ENCODE measurements around the gene IL18.

Gene IL18

GRCh38 chr11:112143597-112143996 is 20.3 kb downstream of the IL18 start:
- H3K36me3 ChIP-seq (ENCODE audit: low read length), result no peaks in the 10 kb centered on the region
- H3K9ac ChIP-seq (ENCODE audit: low read length), result no peak overlapping the region
- no peaks in the 10 kb centered on the region for H3K79me2 ChIP-seq (ENCODE audit: insufficient read depth, low read length)
- H3K4me2 ChIP-seq (ENCODE audit: low read depth, low read length, poor library complexity, severe bottlenecking), result no peak overlapping the region
- no peaks in the 10 kb centered on the region for H4K20me1 ChIP-seq (ENCODE audit: low read depth, low read length)
- H3K9me3 ChIP-seq (ENCODE audit: insufficient read depth, low read length), result no peaks in the 10 kb centered on the region
- H3K9me2 ChIP-seq (replicated peaks; ENCODE audit: insufficient read depth, low read length), result no peaks in the 10 kb centered on the region
- no peak overlapping the region for H3K27ac ChIP-seq (ENCODE audit: low read depth, low read length)
- TF ChIP-seq CTCF (IDR thresholded peaks at IDR 0.05; ENCODE audit: insufficient read depth, low read length, poor library complexity, severe bottlenecking) (no peak), EZH2phosphoT487 (conservative IDR thresholded peaks at IDR 0.05; ENCODE audit: low read length) (no peak)
- no peaks in the 10 kb centered on the region for H3K27me3 ChIP-seq (ENCODE audit: low read length)
- H2AFZ ChIP-seq (ENCODE audit: low read depth, low read length, severe bottlenecking), result no peak overlapping the region
- H3K4me3 ChIP-seq (ENCODE audit: insufficient read depth, low read length, poor library complexity, severe bottlenecking), result no peak overlapping the region
- no peaks in the 10 kb centered on the region for H3F3A ChIP-seq (ENCODE audit: insufficient read depth)

DNA sequence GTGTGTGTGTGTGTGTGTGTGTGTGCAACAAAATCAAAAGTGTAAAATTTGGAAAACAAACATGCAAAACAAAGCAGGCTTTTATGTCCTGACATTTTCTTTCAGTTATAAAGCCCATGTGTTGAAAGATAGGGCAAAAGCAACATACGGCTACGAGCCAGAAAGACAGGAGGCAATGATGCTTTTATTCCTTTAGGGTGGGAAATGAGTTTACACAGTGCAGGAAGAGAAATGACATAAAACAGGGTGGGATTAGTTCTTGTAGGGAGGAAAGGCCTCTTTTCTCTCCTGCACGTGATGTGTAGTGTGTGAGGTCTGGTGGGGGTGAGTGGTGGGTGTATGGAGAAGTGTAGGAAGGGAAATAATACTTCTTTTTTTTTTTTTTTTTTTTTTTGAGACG is 29.4 kb downstream of the IL18 start:
- Histone ChIP-seq H2AFZ (ENCODE audit: low read depth, low read length, severe bottlenecking) (no peak overlapping the region), H3K9ac (ENCODE audit: low read length) (no peak overlapping the region), H3K79me2 (ENCODE audit: insufficient read depth, low read length) (no peaks in the 10 kb centered on the region), H4K20me1 (ENCODE audit: low read depth, low read length) (no peaks in the 10 kb centered on the region), H3K27me3 (ENCODE audit: low read length) (no peaks in the 10 kb centered on the region), H3K9me3 (ENCODE audit: insufficient read depth, low read length) (no peaks in the 10 kb centered on the region), H3F3A (ENCODE audit: insufficient read depth) (no peaks in the 10 kb centered on the region), H3K4me3 (ENCODE audit: insufficient read depth, low read length, poor library complexity, severe bottlenecking) (no peak overlapping the region), H3K4me2 (ENCODE audit: low read depth, low read length, poor library complexity, severe bottlenecking) (no peak overlapping the region), H3K36me3 (ENCODE audit: low read length) (no peaks in the 10 kb centered on the region), H3K27ac (ENCODE audit: low read depth, low read length) (no peak overlapping the region), H3K9me2 (replicated peaks; ENCODE audit: insufficient read depth, low read length) (no peaks in the 10 kb centered on the region)
- TF ChIP-seq CTCF (IDR thresholded peaks at IDR 0.05; ENCODE audit: insufficient read depth, low read length, poor library complexity, severe bottlenecking) (no peak), EZH2phosphoT487 (conservative IDR thresholded peaks at IDR 0.05; ENCODE audit: low read length) (no peak)

- no peak overlapping the region for H3K27ac ChIP-seq (ENCODE audit: low read depth, low read length)
- H3K9ac ChIP-seq (ENCODE audit: low read length), result no peak overlapping the region
- H3K4me2 ChIP-seq (ENCODE audit: low read depth, low read length, poor library complexity, severe bottlenecking), result no peak overlapping the region
- no peak overlapping the region for H2AFZ ChIP-seq (ENCODE audit: low read depth, low read length, severe bottlenecking)
- H3K9me3 ChIP-seq (ENCODE audit: insufficient read depth, low read length), result no peaks in the 10 kb centered on the region
- no peaks in the 10 kb centered on the region for H4K20me1 ChIP-seq (ENCODE audit: low read depth, low read length)
- no peaks in the 10 kb centered on the region for H3K9me2 ChIP-seq (replicated peaks; ENCODE audit: insufficient read depth, low read length)
- H3K27me3 ChIP-seq (ENCODE audit: low read length), result no peaks in the 10 kb centered on the region
- no peaks in the 10 kb centered on the region for H3K79me2 ChIP-seq (ENCODE audit: insufficient read depth, low read length)
- TF ChIP-seq EZH2phosphoT487 (conservative IDR thresholded peaks at IDR 0.05; ENCODE audit: low read length) (no peak), CTCF (IDR thresholded peaks at IDR 0.05; ENCODE audit: insufficient read depth, low read length, poor library complexity, severe bottlenecking) (no peak)
- no peaks in the 10 kb centered on the region for H3K36me3 ChIP-seq (ENCODE audit: low read length)
- H3K4me3 ChIP-seq (ENCODE audit: insufficient read depth, low read length, poor library complexity, severe bottlenecking), result no peak overlapping the region
- H3F3A ChIP-seq (ENCODE audit: insufficient read depth), result no peaks in the 10 kb centered on the region
Observed at GRCh38 chr11:112132737-112133136, 31.2 kb downstream of the IL18 start.

DNA sequence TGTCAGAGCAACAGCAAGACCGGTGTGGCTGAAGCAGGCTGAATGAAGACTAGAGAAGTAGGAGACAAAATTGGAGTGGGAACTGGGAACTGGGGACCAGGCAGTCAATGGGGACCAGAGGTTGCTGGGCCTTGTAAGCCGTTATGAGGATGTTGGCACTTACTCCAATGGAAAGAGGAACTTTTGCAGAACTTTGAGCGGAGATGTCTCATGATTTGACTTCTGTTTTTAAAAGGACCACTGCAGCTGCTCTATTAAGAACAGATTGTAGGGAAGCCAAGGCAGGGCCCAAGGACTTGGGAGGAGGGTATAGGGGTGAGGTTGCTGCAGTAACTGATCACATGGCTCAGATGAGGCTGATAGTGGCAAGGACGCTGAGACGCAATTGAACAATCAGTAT is 34.2 kb downstream of the IL18 start:
- no peaks in the 10 kb centered on the region for H3K36me3 ChIP-seq (ENCODE audit: low read length)
- H2AFZ ChIP-seq (ENCODE audit: low read depth, low read length, severe bottlenecking), result no peak overlapping the region
- H3F3A ChIP-seq (ENCODE audit: insufficient read depth), result no peaks in the 10 kb centered on the region
- no peak overlapping the region for H3K9ac ChIP-seq (ENCODE audit: low read length)
- no peaks in the 10 kb centered on the region for H3K27me3 ChIP-seq (ENCODE audit: low read length)
- no peaks in the 10 kb centered on the region for H4K20me1 ChIP-seq (ENCODE audit: low read depth, low read length)
- H3K9me2 ChIP-seq (replicated peaks; ENCODE audit: insufficient read depth, low read length), result no peaks in the 10 kb centered on the region
- H3K79me2 ChIP-seq (ENCODE audit: insufficient read depth, low read length), result no peaks in the 10 kb centered on the region
- H3K4me2 ChIP-seq (ENCODE audit: low read depth, low read length, poor library complexity, severe bottlenecking), result no peak overlapping the region
- H3K9me3 ChIP-seq (ENCODE audit: insufficient read depth, low read length), result no peaks in the 10 kb centered on the region
- H3K27ac ChIP-seq (ENCODE audit: low read depth, low read length), result no peak overlapping the region
- TF ChIP-seq CTCF (IDR thresholded peaks at IDR 0.05; ENCODE audit: insufficient read depth, low read length, poor library complexity, severe bottlenecking) (no peak), EZH2phosphoT487 (conservative IDR thresholded peaks at IDR 0.05; ENCODE audit: low read length) (no peak)
- H3K4me3 ChIP-seq (ENCODE audit: insufficient read depth, low read length, poor library complexity, severe bottlenecking), result no peak overlapping the region
